Measurements from ENCODE around the gene FARP1. TPM values are rescaled to one million over a fixed set of nuclear protein-coding genes. Genes with fewer than 3 reads are reported as not detected.

The FARP1 gene
- total and polyA plus RNA-seq, 2 of the 13 experiments (the other 11 are each of a cell fraction or from before 2014, with no cell fraction given): 70.6 to 126 TPM

DNA sequence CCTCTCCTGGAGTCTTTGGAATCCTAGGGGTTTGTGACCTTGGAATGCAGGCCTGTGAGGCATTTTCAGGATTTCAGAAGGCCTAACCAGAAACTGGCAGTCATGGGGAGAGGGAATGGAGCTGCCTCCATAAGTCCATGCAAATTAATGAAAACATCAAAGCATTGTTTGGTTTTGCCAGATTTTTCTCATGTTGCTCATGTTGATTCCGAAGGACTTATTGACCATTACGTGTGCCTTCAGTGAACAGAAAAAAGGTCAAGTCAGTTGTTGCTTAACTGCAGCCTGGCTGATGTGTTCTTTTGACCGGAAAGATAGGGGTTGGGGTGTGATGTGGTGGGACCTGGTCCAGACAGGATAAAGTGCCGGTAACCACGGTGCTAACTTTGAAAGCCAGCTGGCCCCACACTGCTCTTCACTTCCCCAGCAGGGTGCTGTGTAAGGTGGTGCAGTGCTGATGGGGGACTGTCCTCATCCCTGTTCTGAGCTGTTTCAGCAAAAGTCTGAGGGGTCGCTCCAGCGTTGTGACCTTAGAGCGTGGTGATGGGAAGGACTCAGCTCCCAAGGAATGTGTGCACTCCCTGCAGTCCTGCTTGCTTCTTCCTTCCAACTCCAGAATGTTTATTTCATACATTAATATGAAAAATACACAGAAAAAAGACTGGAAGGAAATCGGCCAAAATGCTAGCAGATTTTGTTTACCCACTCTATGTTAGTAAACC lies 30.7 kb downstream of the FARP1 start (continued):
- no peak for TF ChIP-seq JDP2 (CRISPR knock-in tag; IDR thresholded peaks at IDR 0.05; ENCODE audit: borderline replicate concordance)
- no peak for TF ChIP-seq MED13 (CRISPR knock-in tag; IDR thresholded peaks at IDR 0.05)
- TF ChIP-seq SYNCRIP (IDR thresholded peaks at IDR 0.05; ENCODE audit: insufficient read depth, low read depth, low read length): no peak
- no peak for TF ChIP-seq SRF (IDR thresholded peaks at IDR 0.05; ENCODE audit: low read depth, low read length)
- no peak for TF ChIP-seq ZNF232 (CRISPR knock-in tag; IDR thresholded peaks at IDR 0.05; ENCODE audit: borderline replicate concordance)
- TF ChIP-seq HCFC1 (IDR thresholded peaks at IDR 0.05; ENCODE audit: low read depth, low read length): no peak
- no peak for TF ChIP-seq GPN1 (CRISPR knock-in tag; IDR thresholded peaks at IDR 0.05; ENCODE audit: borderline replicate concordance)
- TF ChIP-seq PAX8 (CRISPR knock-in tag; IDR thresholded peaks at IDR 0.05; ENCODE audit: borderline replicate concordance): no peak
- TF ChIP-seq SNAI1 (CRISPR knock-in tag; IDR thresholded peaks at IDR 0.05; ENCODE audit: borderline replicate concordance): no peak
- TF ChIP-seq PHF8 (CRISPR knock-in tag; IDR thresholded peaks at IDR 0.05): no peak
- no peak for TF ChIP-seq ZBTB8A (CRISPR knock-in tag; IDR thresholded peaks at IDR 0.05; ENCODE audit: borderline replicate concordance, low read depth)
- TF ChIP-seq TCF12 (IDR thresholded peaks at IDR 0.05): no peak
- no peak for TF ChIP-seq TCF12 (CRISPR knock-in tag; IDR thresholded peaks at IDR 0.05)
- TF ChIP-seq, protein P1, sequence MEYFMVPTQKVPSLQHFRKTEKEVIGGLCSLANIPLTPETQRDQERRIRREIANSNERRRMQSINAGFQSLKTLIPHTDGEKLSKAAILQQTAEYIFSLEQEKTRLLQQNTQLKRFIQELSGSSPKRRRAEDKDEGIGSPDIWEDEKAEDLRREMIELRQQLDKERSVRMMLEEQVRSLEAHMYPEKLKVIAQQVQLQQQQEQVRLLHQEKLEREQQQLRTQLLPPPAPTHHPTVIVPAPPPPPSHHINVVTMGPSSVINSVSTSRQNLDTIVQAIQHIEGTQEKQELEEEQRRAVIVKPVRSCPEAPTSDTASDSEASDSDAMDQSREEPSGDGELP (IDR thresholded peaks at IDR 0.05; ENCODE audit: borderline replicate concordance, low read depth): peak; percentile 87; the same call in 1 of the 2 replicates
- TF ChIP-seq, protein P2, sequence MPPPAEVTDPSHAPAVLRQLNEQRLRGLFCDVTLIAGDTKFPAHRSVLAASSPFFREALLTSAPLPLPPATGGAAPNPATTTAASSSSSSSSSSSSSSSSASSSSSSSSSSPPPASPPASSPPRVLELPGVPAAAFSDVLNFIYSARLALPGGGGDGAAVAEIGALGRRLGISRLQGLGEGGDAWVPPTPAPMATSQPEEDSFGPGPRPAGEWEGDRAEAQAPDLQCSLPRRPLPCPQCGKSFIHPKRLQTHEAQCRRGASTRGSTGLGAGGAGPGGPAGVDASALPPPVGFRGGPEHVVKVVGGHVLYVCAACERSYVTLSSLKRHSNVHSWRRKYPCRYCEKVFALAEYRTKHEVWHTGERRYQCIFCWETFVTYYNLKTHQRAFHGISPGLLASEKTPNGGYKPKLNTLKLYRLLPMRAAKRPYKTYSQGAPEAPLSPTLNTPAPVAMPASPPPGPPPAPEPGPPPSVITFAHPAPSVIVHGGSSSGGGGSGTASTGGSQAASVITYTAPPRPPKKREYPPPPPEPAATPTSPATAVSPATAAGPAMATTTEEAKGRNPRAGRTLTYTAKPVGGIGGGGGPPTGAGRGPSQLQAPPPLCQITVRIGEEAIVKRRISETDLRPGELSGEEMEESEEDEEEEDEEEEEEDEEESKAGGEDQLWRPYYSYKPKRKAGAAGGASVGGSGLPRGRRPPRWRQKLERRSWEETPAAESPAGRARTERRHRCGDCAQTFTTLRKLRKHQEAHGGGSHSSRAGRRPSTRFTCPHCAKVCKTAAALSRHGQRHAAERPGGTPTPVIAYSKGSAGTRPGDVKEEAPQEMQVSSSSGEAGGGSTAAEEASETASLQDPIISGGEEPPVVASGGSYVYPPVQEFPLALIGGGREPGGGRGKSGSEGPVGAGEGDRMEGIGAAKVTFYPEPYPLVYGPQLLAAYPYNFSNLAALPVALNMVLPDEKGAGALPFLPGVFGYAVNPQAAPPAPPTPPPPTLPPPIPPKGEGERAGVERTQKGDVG (CRISPR knock-in tag; IDR thresholded peaks at IDR 0.05; ENCODE audit: borderline replicate concordance): no peak
- TF ChIP-seq CHD2 (IDR thresholded peaks at IDR 0.05; ENCODE audit: low read depth, low read length): no peak
- TF ChIP-seq RBFOX2 (IDR thresholded peaks at IDR 0.05; ENCODE audit: low read depth, low read length): no peak
- TF ChIP-seq, protein P3, sequence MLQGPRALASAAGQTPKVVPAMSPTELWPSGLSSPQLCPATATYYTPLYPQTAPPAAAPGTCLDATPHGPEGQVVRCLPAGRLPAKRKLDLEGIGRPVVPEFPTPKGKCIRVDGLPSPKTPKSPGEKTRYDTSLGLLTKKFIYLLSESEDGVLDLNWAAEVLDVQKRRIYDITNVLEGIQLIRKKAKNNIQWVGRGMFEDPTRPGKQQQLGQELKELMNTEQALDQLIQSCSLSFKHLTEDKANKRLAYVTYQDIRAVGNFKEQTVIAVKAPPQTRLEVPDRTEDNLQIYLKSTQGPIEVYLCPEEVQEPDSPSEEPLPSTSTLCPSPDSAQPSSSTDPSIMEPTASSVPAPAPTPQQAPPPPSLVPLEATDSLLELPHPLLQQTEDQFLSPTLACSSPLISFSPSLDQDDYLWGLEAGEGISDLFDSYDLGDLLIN (CRISPR knock-in tag; IDR thresholded peaks at IDR 0.05; ENCODE audit: borderline replicate concordance): no peak
- no peak for TF ChIP-seq ZNF746 (CRISPR knock-in tag; IDR thresholded peaks at IDR 0.05)
- TF ChIP-seq SMARCC2 (IDR thresholded peaks at IDR 0.05): no peak
- TF ChIP-seq NKX3-1 (CRISPR knock-in tag; IDR thresholded peaks at IDR 0.05): no peak
- no peak for TF ChIP-seq ZNF224 (CRISPR knock-in tag; IDR thresholded peaks at IDR 0.05)
- TF ChIP-seq ZNF343 (CRISPR knock-in tag; IDR thresholded peaks at IDR 0.05): no peak
- TF ChIP-seq, protein P4, sequence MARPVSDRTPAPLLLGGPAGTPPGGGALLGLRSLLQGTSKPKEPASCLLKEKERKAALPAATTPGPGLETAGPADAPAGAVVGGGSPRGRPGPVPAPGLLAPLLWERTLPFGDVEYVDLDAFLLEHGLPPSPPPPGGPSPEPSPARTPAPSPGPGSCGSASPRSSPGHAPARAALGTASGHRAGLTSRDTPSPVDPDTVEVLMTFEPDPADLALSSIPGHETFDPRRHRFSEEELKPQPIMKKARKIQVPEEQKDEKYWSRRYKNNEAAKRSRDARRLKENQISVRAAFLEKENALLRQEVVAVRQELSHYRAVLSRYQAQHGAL (CRISPR knock-in tag; IDR thresholded peaks at IDR 0.05; ENCODE audit: not compliant biosample characterization): no peak
- no peak for TF ChIP-seq SRSF9 (IDR thresholded peaks at IDR 0.05; ENCODE audit: borderline replicate concordance, insufficient read depth, low read depth, low read length, poor library complexity, severe bottlenecking)
- TF ChIP-seq MIER3 (CRISPR knock-in tag; IDR thresholded peaks at IDR 0.05; ENCODE audit: borderline replicate concordance): peak; percentile 71; the same call in 1 of the 2 replicates

Measured in HepG2 (cell line).